Stomach (tissue), 9 donors: Measurements from ENCODE around the gene HOXA6. TPM values are rescaled to one million over a fixed set of nuclear protein-coding genes. Genes with fewer than 3 reads are reported as not detected.

Experiments
- DNase-seq, 2 donors: peaks; one replicate each; pipeline versions ENCODE4 v3.0.0 to v3.0.0-alpha.2; 2013 to 2019
- H3K27ac ChIP-seq, 5 donors: fragments of 200-600 bp in 4 of 5; sonication (generic) in 4 of 5; one replicate each; pipeline ENCODE4 v1.5.1; 2013 to 2019; ENCODE audit warnings: mild to moderate bottlenecking in 1 of 5, moderate library complexity in 1 of 5
- H3K27me3 ChIP-seq, 3 donors: fragments of 200-600 bp; sonication (generic); one replicate each; pipeline ENCODE4 v1.5.1; 2017 to 2019; ENCODE audit warnings: mixed run types in 1 of 3
- H3K36me3 ChIP-seq, 4 donors: fragments of 200-600 bp; sonication (generic); 1 replicate in 3 of 4; 2 replicates in 1 of 4; pipeline ENCODE4 v1.5.1; 2016 to 2019
- H3K4me1 ChIP-seq, 4 donors: fragments of 200-600 bp; sonication (generic); one replicate each; pipeline ENCODE4 v1.5.1; 2016 to 2019
- H3K4me3 ChIP-seq, 4 donors: fragments of 200-600 bp; sonication (generic) in 3 of 4; one replicate each; pipeline ENCODE4 v1.5.1; 2016 to 2019; ENCODE audit warnings: mild to moderate bottlenecking in 1 of 4
- H3K9me3 ChIP-seq, 4 donors: fragments of 200-600 bp; sonication (generic); one replicate each; pipeline ENCODE4 v1.5.1; 2016 to 2019
- CTCF ChIP-seq, 7 experiments: fragments of 450-650 bp in 4 of 7; fragments of 200-600 bp in 3 of 7; sonication (generic) in 3 of 7; IDR thresholded peaks; one replicate each; pipeline ENCODE4 v1.5.1; 2016 to 2019; ENCODE audit warnings: antibody characterized with exemption in 7 of 7, control low read depth in 2 of 7, mild to moderate bottlenecking in 1 of 7
- EP300 ChIP-seq: sonication (generic); formaldehyde crosslinking; IDR thresholded peaks from one replicate; pipeline ENCODE4 v1.6.1; 2017; ENCODE audit warnings: antibody characterized with exemption
- POLR2A ChIP-seq, 4 donors: fragments of 450-650 bp; IDR thresholded peaks; one replicate each; pipeline ENCODE4 v1.6.1; 2016; ENCODE audit warnings: antibody characterized with exemption in 4 of 4, control low read depth in 2 of 4, mild to moderate bottlenecking in 1 of 4, moderate library complexity in 1 of 4
- POLR2AphosphoS5 ChIP-seq, 3 donors: sonication (generic); formaldehyde crosslinking; IDR thresholded peaks; one replicate each; pipeline ENCODE4 v1.6.1; 2016; ENCODE audit warnings: antibody characterized with exemption in 3 of 3
- WGBS, 5 donors: extraction: QIAGEN DNeasy Blood & Tissue Kit in 3 of 5; methylation state at CpG; one replicate each; pipeline versions ENCODE4 v1.1.5 to v1.1.7; 2013 to 2018; 5-methylcytosine and 5-hydroxymethylcytosine counted together
- intact Hi-C: fragments of 100-400 bp; cut with DNase I; formaldehyde crosslinking; loops from one replicate; pipeline ENCODE4 v1.15.1; 2023; ENCODE audit warnings: low total_unique reads
- polyA plus RNA-seq, 3 donors: library from polyadenylated mRNA; stranded (reverse); fragments of 200-250 nt; gene quantifications; one replicate each; pipeline ENCODE4 v1.2.3, GENCODE V29; 2013
- total RNA-seq, 5 donors: library from RNA; depleted of rRNA; stranded (reverse); fragments of >200 nt; gene quantifications; one replicate each; pipeline versions ENCODE4 v1.1.0 to v1.2.3, GENCODE V29; 2014 to 2016
- donor health status: healthy with polysubstance abuse.
- donor health status: Bipolar disorder and iron deficiency.
- donor health status: healthy.

HOXA6 gene
- total and polyA plus RNA-seq, 8 donors: 0.81 to 12.7 (median 3.7) TPM; not detected in 5

- peak in 1 of 2 donors; percentile 93 for DNase-seq
- H3K36me3 ChIP-seq: no peaks in the 10 kb centered on the region
- WGBS, 5 donors: 20 to 39% (median 25%) methylated on average over 14 to 26 of the region's 26 CpGs
- H3K4me1 ChIP-seq: peaks cover 10 to 48% (median 31%) of the 10 kb centered on the region in 4 donors
- H3K9me3 ChIP-seq: no peaks in the 10 kb centered on the region
- H3K4me3 ChIP-seq: peak overlapping the region; percentile 52 to 59 (median 54)
- H3K27me3 ChIP-seq: peaks cover 0 to 96% (median 50%) of the 10 kb centered on the region in 3 donors
- no peak for TF ChIP-seq POLR2A (IDR thresholded peaks at IDR 0.05)
- no peak for TF ChIP-seq CTCF (IDR thresholded peaks at IDR 0.05)
- H3K27ac ChIP-seq: peak overlapping the region; percentile 84 to 99 (median 94)
- intact Hi-C loops: no loop called here
These were observed 33.4 kb downstream of the HOXA6 start for GRCh38 chr7:27113991-27114769.

GRCh38 chr7:27112955-27113949, 34.3 kb downstream of the HOXA6 start:
- intact Hi-C loops: no loop called here
- Histone ChIP-seq H3K4me1 (peaks cover 10 to 45% (median 27%) of the 10 kb centered on the region in 4 donors), H3K4me3 (peak overlapping the region; percentile 52 to 59 (median 54)), H3K27ac (peak overlapping the region; percentile 84 to 99 (median 94)), H3K36me3 (no peaks in the 10 kb centered on the region), H3K27me3 (peaks cover 0 to 96% (median 50%) of the 10 kb centered on the region in 3 donors), H3K9me3 (no peaks in the 10 kb centered on the region)
- TF ChIP-seq EP300 (peak; percentile 33), POLR2AphosphoS5 (IDR thresholded peaks at IDR 0.05) (peak; percentile 65 to 71 (median 69)), POLR2A (IDR thresholded peaks at IDR 0.05) (no peak), CTCF (IDR thresholded peaks at IDR 0.05) (no peak)
- 16 to 28% (median 19%) methylated on average over 20 to 57 of the region's 57 CpGs for WGBS, 5 donors
- DNase-seq: peak in 1 of 2 donors; percentile 94

GRCh38 chr7:27112361-27112760, 35.2 kb downstream of the HOXA6 start:
- Histone ChIP-seq H3K27me3 (peaks cover 0 to 96% (median 45%) of the 10 kb centered on the region in 3 donors), H3K27ac (peak overlapping the region in 4 of 5 donors; percentile 92 to 99 (median 95)), H3K4me1 (peaks cover 10 to 50% (median 27%) of the 10 kb centered on the region in 4 donors), H3K36me3 (no peaks in the 10 kb centered on the region), H3K4me3 (peak overlapping the region in 3 of 4 donors; percentile 52 to 59 (median 54)), H3K9me3 (no peaks in the 10 kb centered on the region)
- intact Hi-C loops: no loop called here
- WGBS, 5 donors: 42 to 68% (median 58%) methylated on average over 4 of the region's 4 CpGs
- no peak for TF ChIP-seq EP300
- no peak for TF ChIP-seq POLR2AphosphoS5 (IDR thresholded peaks at IDR 0.05)
- no peak for TF ChIP-seq POLR2A (IDR thresholded peaks at IDR 0.05)
- TF ChIP-seq CTCF (IDR thresholded peaks at IDR 0.05): no peak
- peak in 1 of 2 donors; percentile 28 for DNase-seq

- H3K4me3 ChIP-seq: peak overlapping the region in 1 of 4 donors; percentile 54
- peak overlapping the region in 4 of 5 donors; percentile 92 to 99 (median 95) for H3K27ac ChIP-seq
- H3K27me3 ChIP-seq: peaks cover 0 to 94% (median 46%) of the 10 kb centered on the region in 3 donors
- peaks cover 10 to 53% (median 27%) of the 10 kb centered on the region in 4 donors for H3K4me1 ChIP-seq
- TF ChIP-seq CTCF (IDR thresholded peaks at IDR 0.05): no peak
- no peak for TF ChIP-seq POLR2A (IDR thresholded peaks at IDR 0.05)
- TF ChIP-seq POLR2AphosphoS5 (IDR thresholded peaks at IDR 0.05): no peak
- TF ChIP-seq EP300: no peak
- DNase-seq: peak in 1 of 2 donors; percentile 72
- 38 to 55% (median 49%) methylated on average over 4 of the region's 4 CpGs for WGBS, 5 donors
- H3K9me3 ChIP-seq: no peaks in the 10 kb centered on the region
- intact Hi-C loops: no loop called here
- no peaks in the 10 kb centered on the region for H3K36me3 ChIP-seq
These were observed 35.8 kb downstream of the HOXA6 start for GRCh38 chr7:27111751-27112277.
